Measurements from ENCODE around the gene CAND1.

The CAND1 gene

DNA sequence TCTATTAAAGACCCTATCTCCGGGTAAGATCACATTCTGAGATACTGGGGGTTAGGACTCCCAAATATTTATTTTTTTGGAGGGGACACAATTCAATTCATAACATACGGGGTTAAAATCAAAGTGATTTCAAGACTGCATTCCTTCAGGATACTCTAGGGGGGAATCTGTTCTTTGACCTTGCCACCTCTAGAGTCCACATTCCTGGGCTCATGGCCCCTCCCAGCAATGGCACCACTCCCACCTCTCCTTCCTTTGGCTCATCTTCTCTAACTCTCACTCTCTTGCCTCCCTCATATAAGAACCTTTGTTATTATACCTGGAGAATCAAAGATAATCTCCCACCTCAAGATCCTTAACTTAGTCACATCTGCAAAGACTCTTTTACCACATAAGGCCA lies 79.5 kb downstream of the CAND1 start:
- FAIRE-seq: no peak

DNA sequence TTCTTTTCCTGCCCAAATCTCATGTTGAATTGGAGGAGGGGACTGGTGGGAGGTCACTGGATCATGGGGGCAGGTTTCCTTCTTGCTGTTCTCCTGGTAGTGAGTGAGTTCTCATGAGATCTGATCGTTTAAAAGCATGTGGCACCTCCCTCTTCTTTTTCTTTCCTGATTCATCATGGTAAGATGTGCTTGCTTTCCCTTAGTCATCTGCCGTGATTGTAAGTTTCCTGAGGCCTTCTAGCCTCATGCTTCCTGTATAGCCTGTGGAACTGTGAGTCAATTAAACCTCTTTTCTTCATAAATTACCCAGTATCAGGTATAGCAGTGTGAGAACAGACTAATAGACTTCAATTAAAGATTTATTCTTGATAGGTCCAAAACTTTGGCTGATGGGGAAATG lies 83.5 kb downstream of the CAND1 start:
- FAIRE-seq: no peak

DNA sequence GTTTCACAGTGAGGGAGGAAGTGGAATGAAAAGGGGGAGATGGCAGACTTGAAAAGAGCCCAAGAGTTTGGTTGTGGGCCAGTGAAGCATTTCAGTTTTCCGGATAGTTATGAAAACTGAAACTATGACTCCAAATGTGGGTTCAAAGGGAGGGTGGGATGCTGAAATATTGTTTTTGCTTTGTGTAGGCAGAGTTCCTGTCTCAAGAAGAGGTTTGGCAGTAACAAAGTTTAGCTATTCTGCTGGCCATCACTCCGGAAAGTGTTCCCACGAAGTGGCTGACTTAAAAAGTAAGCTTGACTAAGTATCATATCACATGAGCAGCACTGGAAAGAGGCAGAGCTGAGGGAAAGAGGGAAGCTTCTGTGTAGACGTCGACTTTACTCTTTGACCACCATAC lies 85.2 kb downstream of the CAND1 start:
- no peak for FAIRE-seq

DNA sequence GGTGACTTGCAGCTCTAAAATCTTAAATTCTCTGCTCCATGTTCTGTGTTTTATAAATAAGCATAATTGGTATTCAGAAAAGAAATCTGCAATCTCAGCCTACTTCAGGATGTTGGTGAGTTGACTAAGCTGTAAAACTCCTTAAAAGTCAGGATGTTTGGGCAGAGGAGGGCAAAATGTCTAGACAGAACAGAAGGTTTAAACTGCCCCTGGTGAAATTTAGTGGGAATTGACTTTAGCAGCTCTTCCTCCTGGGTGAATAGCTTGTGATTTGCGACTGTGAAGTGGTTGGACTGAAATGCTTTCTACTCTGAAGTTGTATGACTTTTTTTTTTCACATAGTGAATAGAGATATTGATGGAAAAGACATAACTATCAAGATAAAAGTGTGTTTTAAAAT lies 85.8 kb downstream of the CAND1 start:
- no peak for FAIRE-seq

DNA sequence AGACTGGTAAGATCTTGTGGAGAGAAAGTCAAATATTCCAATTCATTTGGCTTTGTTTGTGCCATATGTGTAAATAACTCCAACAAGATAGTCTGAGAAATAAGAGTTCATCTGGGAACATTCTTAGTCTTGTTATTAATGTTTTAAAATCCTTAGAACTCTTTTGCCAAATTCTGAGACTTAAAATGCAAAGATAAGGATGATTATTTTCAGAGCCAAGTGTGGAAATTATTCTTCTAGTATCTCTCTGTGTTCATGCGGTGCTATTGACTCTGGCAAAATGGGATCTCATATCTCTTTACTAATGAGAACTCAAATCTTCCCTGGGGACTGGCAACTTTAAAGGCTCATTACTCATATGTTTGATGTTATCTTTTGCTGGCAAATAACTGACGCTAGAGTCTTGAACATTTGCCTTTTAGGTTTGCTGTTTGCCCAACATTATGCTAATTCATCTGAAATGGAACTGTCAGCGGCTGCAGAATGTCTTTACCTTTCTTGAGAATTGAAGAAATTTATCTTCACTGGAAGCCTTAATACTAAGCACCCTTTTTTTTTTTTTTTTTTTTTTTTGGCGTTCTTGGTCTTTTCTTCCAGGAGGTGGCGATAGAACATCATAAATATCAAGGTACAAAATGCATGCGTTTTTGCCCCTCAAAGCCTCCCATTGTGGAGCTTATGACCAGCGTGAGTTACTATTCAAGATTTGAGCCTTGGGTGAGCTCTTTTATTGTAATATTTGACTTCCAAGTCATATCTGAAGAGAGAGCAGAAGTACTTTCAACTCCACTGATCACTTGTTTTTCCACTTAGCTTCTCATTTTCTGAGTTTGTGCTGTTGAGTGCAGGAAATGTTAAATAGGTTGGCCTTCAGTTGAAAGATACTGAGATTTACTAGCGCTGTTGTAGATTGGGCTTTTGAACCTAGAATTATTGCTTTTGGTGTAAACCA lies 86.5 kb downstream of the CAND1 start:
- no peak for FAIRE-seq

DNA sequence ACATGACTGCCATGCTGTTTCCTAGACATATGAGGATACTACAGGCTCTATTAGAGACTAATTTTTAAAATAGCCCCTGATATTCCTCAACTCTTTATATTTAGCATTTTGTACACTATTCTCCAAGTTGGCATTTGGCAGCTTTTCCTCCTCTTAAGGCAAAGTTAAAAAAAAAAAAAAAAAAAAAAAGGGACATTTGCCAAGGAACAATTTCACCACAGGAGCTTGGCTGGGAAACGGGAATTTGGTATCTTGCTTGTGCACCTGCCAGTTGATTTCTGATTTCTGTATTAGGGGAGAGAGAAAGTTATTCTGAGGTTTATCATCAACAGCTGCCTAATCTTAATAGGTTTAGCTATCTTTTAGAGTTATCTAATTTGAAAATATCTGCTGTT lies 87.2 kb downstream of the CAND1 start:
- FAIRE-seq: no peak

DNA sequence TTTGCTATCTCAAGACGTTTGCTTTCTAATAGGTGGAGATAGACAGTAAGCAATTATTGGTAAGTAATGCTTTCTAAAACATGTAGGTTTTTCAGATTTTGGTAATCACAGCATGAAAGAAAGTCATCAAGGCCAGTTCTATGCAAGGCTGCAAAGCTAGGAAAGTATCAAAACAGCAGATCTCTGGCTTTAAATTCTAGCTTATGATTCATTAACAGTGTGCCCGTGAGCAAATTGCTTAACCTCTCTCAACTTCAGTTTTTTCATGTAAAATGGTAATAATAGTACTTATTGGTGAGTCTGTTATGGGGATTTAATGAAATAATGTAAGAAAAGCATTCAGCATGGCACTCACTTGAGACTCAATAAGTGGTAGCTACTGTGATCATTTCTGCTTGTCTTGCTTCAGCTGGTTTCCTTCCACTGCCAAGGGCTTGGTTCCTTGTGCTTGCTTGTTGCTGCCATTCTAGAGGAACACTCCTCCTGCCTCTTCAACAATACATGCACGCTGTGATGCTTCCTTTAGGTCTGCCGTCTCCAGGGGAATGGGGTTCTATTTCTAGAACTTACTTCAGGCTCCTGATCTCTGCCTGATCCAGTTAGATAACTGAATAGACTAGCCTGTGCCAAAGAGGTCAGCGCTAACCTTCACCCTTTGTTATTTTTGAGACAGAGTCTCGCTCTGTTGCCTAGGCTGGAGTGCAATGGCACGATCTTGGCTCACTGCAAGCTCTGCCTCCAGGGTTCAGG lies 88.4 kb downstream of the CAND1 start:
- no peak for FAIRE-seq

DNA sequence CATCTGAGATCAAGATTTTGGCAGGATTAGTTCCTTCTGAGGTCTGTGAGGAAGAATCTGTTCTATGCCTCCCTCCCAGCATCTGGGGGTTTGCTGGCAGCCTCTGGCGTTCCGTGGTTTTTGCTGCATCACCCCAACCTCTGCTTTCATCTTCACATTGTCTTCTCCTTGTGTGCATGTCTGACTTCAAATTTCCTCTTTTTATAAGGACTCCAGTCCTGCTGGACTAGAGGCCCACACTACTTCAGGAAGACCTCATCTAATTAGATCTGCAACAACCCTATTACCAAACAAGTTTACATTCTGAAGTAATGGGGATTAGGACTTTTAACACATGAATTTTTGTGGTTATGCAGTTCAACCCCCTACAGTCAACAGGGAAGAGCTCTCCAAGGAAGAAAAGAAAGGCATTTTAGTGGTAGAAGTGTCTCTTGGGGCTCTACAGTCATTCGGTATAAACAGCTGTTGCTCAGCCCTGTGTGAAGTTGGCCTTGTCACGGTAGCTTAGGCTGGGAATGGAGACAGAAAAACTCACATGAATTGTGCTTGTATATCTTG lies 89.7 kb downstream of the CAND1 start:
- no peak for FAIRE-seq

DNA sequence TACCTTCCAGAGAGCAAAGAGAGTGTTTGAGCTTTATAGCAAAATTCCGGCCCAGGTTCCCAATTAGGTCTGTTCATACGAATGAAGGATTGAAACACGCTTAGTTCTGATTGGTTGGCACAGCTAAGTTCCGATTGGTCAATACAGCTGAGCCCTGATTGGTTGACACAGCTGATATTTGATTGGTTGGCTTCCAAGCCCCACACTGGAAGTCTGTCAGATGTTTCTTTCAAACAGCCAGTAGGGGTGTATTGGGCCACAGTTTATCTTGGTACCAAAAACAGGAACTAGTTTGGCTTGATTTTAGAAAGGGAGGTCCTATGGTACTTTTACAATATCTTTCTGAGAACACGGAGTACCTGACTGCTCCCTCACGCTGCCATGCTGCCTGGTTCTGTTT lies 93.4 kb downstream of the CAND1 start:
- FAIRE-seq: no peak

DNA sequence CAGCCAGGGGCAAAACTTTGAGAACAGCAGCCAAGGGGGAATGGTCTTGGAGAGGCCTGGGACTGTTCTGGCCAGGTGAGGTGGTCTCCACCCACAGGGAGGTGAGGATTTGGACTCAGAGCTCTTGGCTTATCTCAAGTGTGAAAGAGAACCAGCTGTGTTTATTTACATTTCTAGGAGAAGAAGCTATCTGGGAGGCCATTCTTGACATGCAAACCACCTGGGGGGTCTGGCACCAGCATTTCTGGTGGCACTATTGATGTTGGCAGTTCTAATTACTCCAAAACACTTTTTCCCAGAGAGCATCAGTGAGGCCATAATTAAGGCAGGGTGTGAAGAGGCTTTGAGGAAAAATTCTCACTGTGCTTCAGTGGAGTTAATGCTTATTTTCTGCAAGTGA lies 95.1 kb downstream of the CAND1 start:
- FAIRE-seq: no peak

DNA sequence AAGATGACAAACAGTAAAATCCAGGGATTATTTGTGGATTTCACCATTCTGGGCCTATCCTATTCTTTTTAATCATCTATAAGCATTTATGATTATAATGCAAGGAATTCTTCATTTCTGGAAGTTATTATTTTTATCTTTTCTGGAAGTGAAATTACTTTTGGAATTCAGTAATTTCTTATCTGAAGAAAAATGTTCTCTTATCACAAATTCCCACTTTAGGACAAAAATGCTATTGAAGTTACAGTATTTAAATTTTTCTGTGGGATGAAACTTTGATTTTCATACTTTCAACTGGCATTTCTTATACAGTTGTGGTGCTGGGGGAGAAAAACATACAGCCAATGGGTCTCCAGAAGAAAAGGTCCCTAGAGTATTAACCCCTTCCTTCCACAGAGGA lies 96.0 kb downstream of the CAND1 start:
- FAIRE-seq: no peak

DNA sequence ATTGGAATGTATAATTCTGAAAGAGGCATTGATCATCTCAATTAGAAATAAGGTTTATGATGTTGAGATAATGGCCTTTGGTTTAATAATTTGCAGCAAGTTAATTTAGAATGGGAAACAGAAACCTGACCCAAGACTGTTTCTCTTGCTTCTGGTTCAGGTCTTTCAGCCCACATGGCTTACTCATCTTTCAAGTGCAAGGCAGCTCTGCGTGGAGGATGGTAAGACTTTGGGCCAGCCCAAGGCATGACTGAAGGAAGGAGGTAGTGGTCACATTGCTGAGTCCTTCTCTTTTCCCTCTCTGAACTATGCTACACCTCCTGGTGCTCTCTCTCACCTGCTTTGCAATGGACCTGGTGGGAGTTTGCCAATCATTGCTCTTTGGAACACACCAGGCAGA lies 98.7 kb downstream of the CAND1 start:
- no peak for FAIRE-seq
